DOHH2 (cell line): ENCODE data around the gene NDUFAF3.

ENCODE experiments used
- CTCF ChIP-seq: fragments of 200-600 bp; sonication (generic); IDR thresholded peaks from one replicate; pipeline ENCODE4 v1.5.1; 2014; ENCODE audit warnings: antibody characterized with exemption, mild to moderate bottlenecking, low read depth, low read length; ENCODE audit not compliant: poor library complexity, severe bottlenecking
- EZH2phosphoT487 ChIP-seq: fragments of 200-600 bp; sonication (generic); IDR thresholded peaks from 2 replicates; pipeline ENCODE4 v1.6.1; 2017; ENCODE audit warnings: borderline replicate concordance, mild to moderate bottlenecking, antibody characterized with exemption, low read length, moderate library complexity, mixed read lengths

- TF ChIP-seq CTCF (no peak), EZH2phosphoT487 (no peak)
These were observed 47.7 kb upstream of the NDUFAF3 start for GRCh38 chr3:48974076-48974864.
